Astrocyte (in vitro differentiated cells and primary cell): ENCODE results near the gene IFNA17. TPM values are rescaled to one million over a fixed set of nuclear protein-coding genes. Genes with fewer than 3 reads are reported as not detected.

Experiments used
- DNase-seq: peaks from one replicate; pipeline ENCODE4 v3.0.0-alpha.2; 2010; ENCODE audit warnings: low read depth
- FAIRE-seq: peaks from 2 replicates; lab custom pipeline; 2011; peaks lifted over from hg19 to GRCh38; lab: Jason Lieb, UNC
- H2AFZ ChIP-seq: 2 replicates; pipeline ENCODE4 v1.6.0; 2012; ENCODE audit warnings: low read depth, low read length, inconsistent platforms
- H3K27ac ChIP-seq: 2 replicates; pipeline ENCODE4 v1.5.1; 2011; ENCODE audit warnings: low read depth, low read length, inconsistent platforms
- H3K27me3 ChIP-seq: 2 replicates; pipeline ENCODE4 v1.6.0; 2011; ENCODE audit warnings: low read length, inconsistent platforms; ENCODE audit not compliant: insufficient read depth
- H3K36me3 ChIP-seq: 2 replicates; pipeline ENCODE4 v1.5.1; 2011; ENCODE audit warnings: low read length, inconsistent platforms; ENCODE audit not compliant: insufficient read depth
- H3K4me1 ChIP-seq: 2 replicates; pipeline ENCODE4 v1.5.1; 2011; ENCODE audit warnings: low read length, inconsistent platforms; ENCODE audit not compliant: insufficient read depth
- H3K4me2 ChIP-seq: 2 replicates; pipeline ENCODE4 v1.6.0; 2012; ENCODE audit warnings: low read length, inconsistent platforms
- H3K4me3 ChIP-seq: 2 replicates; pipeline ENCODE4 v1.5.1; 2011; ENCODE audit warnings: low read depth, mild to moderate bottlenecking, low read length, inconsistent platforms; ENCODE audit not compliant: insufficient read depth
- H3K79me2 ChIP-seq: 2 replicates; pipeline ENCODE4 v1.6.0; 2012; ENCODE audit warnings: mild to moderate bottlenecking, low read length, inconsistent platforms; ENCODE audit not compliant: insufficient read depth
- H3K9ac ChIP-seq: 2 replicates; pipeline ENCODE4 v1.6.0; 2012; ENCODE audit warnings: mild to moderate bottlenecking, low read length, inconsistent platforms
- H3K9me3 ChIP-seq: 2 replicates; pipeline ENCODE4 v1.5.1; 2012; ENCODE audit warnings: low read depth, mild to moderate bottlenecking, low read length, inconsistent platforms; ENCODE audit not compliant: insufficient read depth
- H4K20me1 ChIP-seq: 2 replicates; pipeline ENCODE4 v1.6.0; 2012; ENCODE audit warnings: low read length, inconsistent platforms; ENCODE audit not compliant: insufficient read depth
- H3K27ac Mint-ChIP-seq: one replicate; pipeline ENCODE4 v1.8.0; 2021; ENCODE audit warnings: mild to moderate bottlenecking, mixed read lengths; ENCODE audit not compliant: unreplicated experiment
- H3K27me3 Mint-ChIP-seq: one replicate; pipeline ENCODE4 v1.8.0; 2021; ENCODE audit warnings: low read depth, mixed read lengths; ENCODE audit not compliant: unreplicated experiment
- H3K36me3 Mint-ChIP-seq: one replicate; pipeline ENCODE4 v1.8.0; 2021; ENCODE audit warnings: low read depth, mixed read lengths; ENCODE audit not compliant: unreplicated experiment
- H3K4me1 Mint-ChIP-seq: one replicate; pipeline ENCODE4 v1.8.0; 2021; ENCODE audit warnings: low read depth, mixed read lengths; ENCODE audit not compliant: unreplicated experiment
- H3K4me3 Mint-ChIP-seq: one replicate; pipeline ENCODE4 v1.8.0; 2021; ENCODE audit warnings: mild to moderate bottlenecking, moderate library complexity, mixed read lengths; ENCODE audit not compliant: unreplicated experiment
- H3K9me3 Mint-ChIP-seq: one replicate; pipeline ENCODE4 v1.8.0; 2021; ENCODE audit warnings: mild to moderate bottlenecking, mixed read lengths; ENCODE audit not compliant: unreplicated experiment
- EZH2 ChIP-seq: IDR thresholded peaks from 2 replicates; pipeline ENCODE4 v1.6.1; 2012; ENCODE audit warnings: mild to moderate bottlenecking, low read length, inconsistent platforms; ENCODE audit not compliant: insufficient read depth
- total RNA-seq: library from RNA; stranded (reverse); gene quantifications from 2 replicates; pipeline ENCODE4 v1.2.1, GENCODE V29; 2021
- TF ChIP-seq, protein P1 (sequence below): IDR thresholded peaks from 2 replicates; pipeline ENCODE4 v1.5.1; 2011; ENCODE audit warnings: low read depth, mild to moderate bottlenecking, inconsistent platforms, low read length, moderate library complexity; ENCODE audit not compliant: insufficient read depth

IFNA17 gene
- total RNA-seq, 1 donor from 2014 or later, result not detected

DNA sequence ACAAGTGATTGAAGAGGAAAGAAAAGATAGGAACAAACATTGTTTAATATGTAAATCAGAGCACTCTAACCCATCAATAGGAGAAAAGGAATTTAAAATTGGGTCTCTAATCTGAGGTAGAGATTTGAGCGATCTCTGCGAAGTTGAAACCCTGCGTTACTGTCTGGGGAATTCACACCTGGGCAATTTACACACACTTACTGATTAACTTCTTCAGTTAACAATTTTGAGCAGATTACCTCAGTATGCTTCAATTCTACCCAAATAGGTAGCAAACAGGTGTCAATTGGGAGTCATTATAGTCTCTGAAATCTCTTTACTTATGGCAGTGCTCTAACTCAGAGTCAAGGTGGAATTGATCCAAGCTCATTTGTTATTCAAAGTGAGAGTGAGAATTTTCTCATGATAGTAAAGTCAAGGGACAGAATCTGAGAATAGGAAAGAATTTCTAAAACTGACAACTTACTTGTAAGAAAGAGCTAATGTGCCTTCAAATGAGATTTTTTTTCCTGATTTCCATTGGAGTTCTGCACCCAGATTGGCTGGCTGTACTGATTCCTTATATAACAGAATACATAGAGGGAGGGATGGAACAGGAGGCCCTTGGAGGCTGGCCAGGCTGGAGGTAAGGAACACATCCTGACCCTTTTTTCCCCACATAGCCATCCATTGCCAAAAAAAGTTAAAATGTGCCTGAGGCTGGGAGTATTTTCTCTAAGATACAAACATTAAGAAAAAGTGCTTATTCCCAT lies 38.9 kb upstream of the IFNA17 start:
- Mint-ChIP-seq H3K27me3 (peaks cover 46% of the 10 kb centered on the region), H3K4me3 (no peak overlapping the region), H3K27ac (no peak overlapping the region), H3K36me3 (no peaks in the 10 kb centered on the region), H3K4me1 (no peaks in the 10 kb centered on the region), H3K9me3 (peaks cover 7% of the 10 kb centered on the region)
- Histone ChIP-seq H3K79me2 (no peaks in the 10 kb centered on the region), H3K4me3 (no peak overlapping the region), H3K9me3 (no peaks in the 10 kb centered on the region), H4K20me1 (no peaks in the 10 kb centered on the region), H3K9ac (no peak overlapping the region), H3K27ac (no peak overlapping the region), H3K4me1 (no peaks in the 10 kb centered on the region), H2AFZ (no peak overlapping the region), H3K27me3 (peaks cover 18% of the 10 kb centered on the region), H3K4me2 (no peak overlapping the region), H3K36me3 (no peaks in the 10 kb centered on the region)
- no peak for DNase-seq
- no peak for TF ChIP-seq EZH2
- TF ChIP-seq, protein P1, sequence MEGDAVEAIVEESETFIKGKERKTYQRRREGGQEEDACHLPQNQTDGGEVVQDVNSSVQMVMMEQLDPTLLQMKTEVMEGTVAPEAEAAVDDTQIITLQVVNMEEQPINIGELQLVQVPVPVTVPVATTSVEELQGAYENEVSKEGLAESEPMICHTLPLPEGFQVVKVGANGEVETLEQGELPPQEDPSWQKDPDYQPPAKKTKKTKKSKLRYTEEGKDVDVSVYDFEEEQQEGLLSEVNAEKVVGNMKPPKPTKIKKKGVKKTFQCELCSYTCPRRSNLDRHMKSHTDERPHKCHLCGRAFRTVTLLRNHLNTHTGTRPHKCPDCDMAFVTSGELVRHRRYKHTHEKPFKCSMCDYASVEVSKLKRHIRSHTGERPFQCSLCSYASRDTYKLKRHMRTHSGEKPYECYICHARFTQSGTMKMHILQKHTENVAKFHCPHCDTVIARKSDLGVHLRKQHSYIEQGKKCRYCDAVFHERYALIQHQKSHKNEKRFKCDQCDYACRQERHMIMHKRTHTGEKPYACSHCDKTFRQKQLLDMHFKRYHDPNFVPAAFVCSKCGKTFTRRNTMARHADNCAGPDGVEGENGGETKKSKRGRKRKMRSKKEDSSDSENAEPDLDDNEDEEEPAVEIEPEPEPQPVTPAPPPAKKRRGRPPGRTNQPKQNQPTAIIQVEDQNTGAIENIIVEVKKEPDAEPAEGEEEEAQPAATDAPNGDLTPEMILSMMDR, result no peak
- no peak for FAIRE-seq

DNA sequence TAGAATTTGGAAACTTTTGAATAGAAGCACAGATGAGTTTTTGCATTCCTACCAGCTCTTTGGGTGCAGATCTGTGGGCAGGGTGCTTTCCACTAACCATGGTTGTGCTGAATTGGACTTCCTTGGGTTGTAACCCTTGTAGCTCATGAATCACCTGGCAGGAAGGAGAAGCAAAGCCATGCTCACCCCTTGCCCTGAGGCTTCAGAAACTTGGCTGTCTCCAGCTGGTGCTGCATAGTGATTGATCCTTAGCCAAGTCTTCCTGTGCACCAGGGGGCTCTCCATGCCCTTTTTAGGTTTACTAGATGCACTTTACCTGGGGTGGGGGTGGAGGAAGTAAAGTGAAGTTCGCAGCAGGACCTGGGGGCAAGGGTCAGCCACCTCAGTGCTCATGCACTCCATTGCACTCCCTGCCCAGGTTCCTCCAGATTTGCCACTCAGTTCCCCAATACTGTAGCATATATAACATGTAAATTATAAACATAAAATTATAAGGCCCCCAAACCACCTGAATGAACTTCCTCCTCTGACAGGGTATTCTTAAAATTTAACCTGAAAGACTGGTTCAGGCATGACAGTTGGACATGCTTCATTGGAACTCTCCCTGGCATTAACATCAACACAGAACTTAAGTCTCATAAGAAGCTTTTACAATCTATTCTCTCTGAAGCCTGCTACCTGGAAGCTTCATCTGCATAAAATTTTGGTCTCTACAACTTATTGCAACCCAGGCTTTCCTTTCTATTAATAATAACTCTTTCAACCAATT lies 37.6 kb upstream of the IFNA17 start:
- H3K9ac ChIP-seq, result no peak overlapping the region
- no peak overlapping the region for H3K27ac ChIP-seq
- H3K4me1 ChIP-seq, result no peaks in the 10 kb centered on the region
- Mint-ChIP-seq H3K9me3 (peaks cover 2% of the 10 kb centered on the region), H3K4me1 (no peaks in the 10 kb centered on the region), H3K27me3 (peaks cover 42% of the 10 kb centered on the region), H3K4me3 (no peak overlapping the region), H3K27ac (no peak overlapping the region), H3K36me3 (no peaks in the 10 kb centered on the region)
- peaks cover 18% of the 10 kb centered on the region for H3K27me3 ChIP-seq
- no peaks in the 10 kb centered on the region for H4K20me1 ChIP-seq
- no peak for TF ChIP-seq EZH2
- TF ChIP-seq, protein P1, result no peak
- H2AFZ ChIP-seq, result no peak overlapping the region
- H3K4me2 ChIP-seq, result no peak overlapping the region
- H3K4me3 ChIP-seq, result no peak overlapping the region
- DNase-seq (no peak), FAIRE-seq (no peak)
- no peaks in the 10 kb centered on the region for H3K36me3 ChIP-seq
- H3K79me2 ChIP-seq, result no peaks in the 10 kb centered on the region
- H3K9me3 ChIP-seq, result no peaks in the 10 kb centered on the region
